SU-DHL-6 (cell line): Measurements from ENCODE around the gene ZNF454.

Source experiments
- CTCF ChIP-seq: fragments of 200-600 bp; sonication (generic); IDR thresholded peaks from one replicate; pipeline ENCODE4 v1.5.1; 2017; ENCODE audit warnings: antibody characterized with exemption, mild to moderate bottlenecking, low read length, moderate library complexity; ENCODE audit not compliant: insufficient read depth, poor library complexity, severe bottlenecking
- EZH2phosphoT487 ChIP-seq: fragments of 200-600 bp; sonication (generic), shearing (Covaris generic); conservative IDR thresholded peaks from 2 replicates; pipeline ENCODE4 v1.6.1; 2018; ENCODE audit warnings: mild to moderate bottlenecking, antibody characterized with exemption, low read length, moderate library complexity, mixed read lengths

GRCh38 chr5:178981381-178981780 lies 40.4 kb downstream of the ZNF454 start:
- TF ChIP-seq CTCF = no peak
- no peak for TF ChIP-seq EZH2phosphoT487
